H9 (cell line): ENCODE results near the gene ADGRB3. TPM values are rescaled to one million over a fixed set of nuclear protein-coding genes. Genes with fewer than 3 reads are reported as not detected.

Experiments used
- DNase-seq: peaks from one replicate; pipeline ENCODE4 v3.0.0-alpha.2; 2017
- H2AFZ ChIP-seq: one replicate; pipeline ENCODE4 v1.6.1; 2013; ENCODE audit warnings: mild to moderate bottlenecking, low read length, control low read depth, moderate library complexity
- H2AK5ac ChIP-seq: 2 replicates; pipeline ENCODE4 v1.6.1; 2013; ENCODE audit warnings: low read length, control low read depth, mixed read lengths; ENCODE audit not compliant: insufficient read length
- H2BK120ac ChIP-seq: one replicate; pipeline ENCODE4 v1.6.1; 2013; ENCODE audit warnings: low read depth, mild to moderate bottlenecking, low read length, control low read depth, inconsistent platforms; ENCODE audit not compliant: poor library complexity, severe bottlenecking
- H2BK12ac ChIP-seq: 2 replicates; pipeline ENCODE4 v1.6.1; 2013; ENCODE audit warnings: low read length, control low read depth, mixed read lengths, low read depth; ENCODE audit not compliant: insufficient read length
- H2BK15ac ChIP-seq: 2 replicates; pipeline ENCODE4 v1.6.1; 2013; ENCODE audit warnings: low read depth, low read length, control low read depth
- H2BK20ac ChIP-seq: one replicate; pipeline ENCODE4 v1.6.1; 2013; ENCODE audit warnings: low read depth, mild to moderate bottlenecking, low read length, control low read depth, inconsistent platforms; ENCODE audit not compliant: poor library complexity, severe bottlenecking
- H2BK5ac ChIP-seq: 2 replicates; pipeline ENCODE4 v1.6.1; 2013; ENCODE audit warnings: low read length, control low read depth, mixed read lengths; ENCODE audit not compliant: insufficient read length
- H3K14ac ChIP-seq: 2 replicates; pipeline ENCODE4 v1.6.1; 2013; ENCODE audit warnings: low read length, control low read depth; ENCODE audit not compliant: insufficient read depth
- H3K18ac ChIP-seq: 2 replicates; pipeline ENCODE4 v1.6.1; 2013; ENCODE audit warnings: low read depth, mild to moderate bottlenecking, mixed read lengths, low read length, control low read depth; ENCODE audit not compliant: insufficient read length
- H3K23ac ChIP-seq: 2 replicates; pipeline ENCODE4 v1.6.1; 2013; ENCODE audit warnings: low read length, control low read depth, mixed read lengths, low read depth; ENCODE audit not compliant: insufficient read length
- H3K23me2 ChIP-seq: 2 replicates; pipeline ENCODE4 v1.6.1; 2013; ENCODE audit warnings: low read depth, mild to moderate bottlenecking, mixed read lengths, low read length, control low read depth; ENCODE audit not compliant: insufficient read length, poor library complexity, severe bottlenecking
- H3K27ac ChIP-seq: 2 replicates; pipeline ENCODE4 v1.5.1; 2013; ENCODE audit warnings: low read length, control low read depth, mixed read lengths, low read depth; ENCODE audit not compliant: insufficient read length
- H3K27me3 ChIP-seq: 2 replicates; pipeline ENCODE4 v1.6.1; 2013; ENCODE audit warnings: low read length, control low read depth, inconsistent platforms; ENCODE audit not compliant: insufficient read depth
- H3K4ac ChIP-seq: 2 replicates; pipeline ENCODE4 v1.6.1; 2013; ENCODE audit warnings: low read depth, mild to moderate bottlenecking, control low read depth, inconsistent platforms, low read length, moderate library complexity
- H3K4me1 ChIP-seq: 2 replicates; pipeline ENCODE4 v1.6.1; 2013; ENCODE audit warnings: low read length, control low read depth, inconsistent platforms; ENCODE audit not compliant: insufficient read depth
- H3K4me2 ChIP-seq: 2 replicates; pipeline ENCODE4 v1.6.1; 2013; ENCODE audit warnings: low read length, control low read depth, mixed read lengths; ENCODE audit not compliant: insufficient read length, insufficient read depth
- H3K56ac ChIP-seq: 2 replicates; pipeline ENCODE4 v1.6.1; 2013; ENCODE audit warnings: low read depth, mild to moderate bottlenecking, mixed read lengths, low read length, control low read depth; ENCODE audit not compliant: insufficient read length
- H3K79me1 ChIP-seq: 2 replicates; pipeline ENCODE4 v1.6.1; 2013; ENCODE audit warnings: low read depth, mild to moderate bottlenecking, moderate library complexity, low read length, control low read depth, inconsistent platforms; ENCODE audit not compliant: insufficient read depth, poor library complexity, severe bottlenecking
- H3K79me2 ChIP-seq: 2 replicates; pipeline ENCODE4 v1.6.1; 2013; ENCODE audit warnings: low read length, control low read depth, inconsistent platforms; ENCODE audit not compliant: insufficient read depth
- H3K9ac ChIP-seq: 2 replicates; pipeline ENCODE4 v1.6.1; 2013; ENCODE audit warnings: low read length, control low read depth, mixed read lengths; ENCODE audit not compliant: insufficient read length; ENCODE audit errors: extremely low read depth
- H3K9me3 ChIP-seq: one replicate; pipeline ENCODE4 v1.6.1; 2013; ENCODE audit warnings: low read depth, low read length, inconsistent platforms; ENCODE audit not compliant: control insufficient read depth
- H3T11ph ChIP-seq: one replicate; pipeline ENCODE4 v1.6.1; 2013; ENCODE audit warnings: mild to moderate bottlenecking, low read length, control low read depth, inconsistent platforms
- H4K20me1 ChIP-seq: one replicate; pipeline ENCODE4 v1.6.1; 2013; ENCODE audit not compliant: control insufficient read depth, insufficient read length, insufficient read depth
- H4K5ac ChIP-seq: 2 replicates; pipeline ENCODE4 v1.6.1; 2013; ENCODE audit warnings: low read depth, mild to moderate bottlenecking, mixed read lengths, low read length, control low read depth; ENCODE audit not compliant: insufficient read length
- H4K8ac ChIP-seq: replicated peaks from 2 replicates; pipeline ENCODE4 v1.6.1; 2013; ENCODE audit warnings: low read length, control low read depth, mixed read lengths, low read depth; ENCODE audit not compliant: insufficient read length
- H4K91ac ChIP-seq: 2 replicates; pipeline ENCODE4 v1.6.1; 2013; ENCODE audit warnings: low read depth, mild to moderate bottlenecking, moderate library complexity, mixed read lengths, low read length, control low read depth; ENCODE audit not compliant: insufficient read length
- H3K27ac Mint-ChIP-seq, 3 experiments: 2 replicates in 2 of 3; 3 replicates in 1 of 3; pipeline ENCODE4 v1.8.0; 2020 to 2021; ENCODE audit warnings: mixed read lengths in 3 of 3, mild to moderate bottlenecking in 1 of 3, moderate library complexity in 1 of 3
- H3K27me3 Mint-ChIP-seq: 2 replicates; pipeline ENCODE4 v1.8.0; 2021; ENCODE audit warnings: low read depth, mild to moderate bottlenecking, moderate library complexity, mixed read lengths
- H3K36me3 Mint-ChIP-seq, 3 experiments: 2 replicates in 2 of 3; 3 replicates in 1 of 3; pipeline ENCODE4 v1.8.0; 2020 to 2021; ENCODE audit warnings: low read depth in 3 of 3, mixed read lengths in 3 of 3; ENCODE audit not compliant: insufficient read depth in 1 of 3
- H3K4me1 Mint-ChIP-seq, 2 experiments: 2 replicates each; pipeline ENCODE4 v1.8.0; 2020; ENCODE audit warnings: mixed read lengths in 2 of 2
- H3K4me3 Mint-ChIP-seq, 2 experiments: 2 replicates in 1 of 2; 3 replicates in 1 of 2; pipeline ENCODE4 v1.8.0; 2020 to 2021; ENCODE audit warnings: mild to moderate bottlenecking in 2 of 2, mixed read lengths in 2 of 2, moderate library complexity in 1 of 2
- H3K9me3 Mint-ChIP-seq, 2 experiments: 2 replicates in 1 of 2; 3 replicates in 1 of 2; pipeline ENCODE4 v1.8.0; 2020; ENCODE audit warnings: mild to moderate bottlenecking in 2 of 2, mixed read lengths in 2 of 2, moderate library complexity in 1 of 2
- CTCF ChIP-seq: fragments of 200-600 bp; sonication (generic); conservative IDR thresholded peaks from 3 replicates; pipeline ENCODE4 v1.8.0; 2021; ENCODE audit warnings: antibody characterized with exemption, mild to moderate bottlenecking
- WGBS: extraction: QIAGEN DNeasy Blood & Tissue Kit; methylation state at CpG from one replicate; pipeline ENCODE4 v1.1.7; 2013; ENCODE audit warnings: missing lambda C conversion rate, low lambda C conversion rate, mixed read lengths; ENCODE audit not compliant: insufficient read length; ENCODE audit errors: extremely low coverage; 5-methylcytosine and 5-hydroxymethylcytosine counted together
- total RNA-seq: library from RNA; stranded (reverse); gene quantifications from 2 replicates; pipeline ENCODE4 v1.2.1, GENCODE V29; 2021

The ADGRB3 gene
- total RNA-seq, 1 experiment from 2014 or later: 0.37 TPM

GRCh38 chr6:69181964-69182363, 546.9 kb downstream of the ADGRB3 start:
- H3K9ac ChIP-seq: no peak overlapping the region
- peaks cover 0 to 4% (median 0%) of the 10 kb centered on the region in 3 experiments; a peak in 2 of 7 replicates for H3K36me3 Mint-ChIP-seq
- H2BK120ac ChIP-seq: no peak overlapping the region
- H2BK5ac ChIP-seq: no peak overlapping the region
- no peaks in the 10 kb centered on the region for H3K79me1 ChIP-seq
- H3K4me1 Mint-ChIP-seq: peaks cover 3 to 4% of the 10 kb centered on the region in 2 experiments; a peak in 3 of 4 replicates
- no peak overlapping the region for H2BK20ac ChIP-seq
- no peaks in the 10 kb centered on the region for H3K9me3 ChIP-seq
- no peak overlapping the region for H2BK15ac ChIP-seq
- no peaks in the 10 kb centered on the region for H4K20me1 ChIP-seq
- no peak overlapping the region for H2BK12ac ChIP-seq
- H4K5ac ChIP-seq: no peak overlapping the region
- H3K27ac ChIP-seq: no peak overlapping the region
- no peak overlapping the region for H3K4me3 Mint-ChIP-seq
- no peak overlapping the region for H3K56ac ChIP-seq
- no peak for TF ChIP-seq CTCF
- no peak for DNase-seq
- no peaks in the 10 kb centered on the region for H3K79me2 ChIP-seq
- H3T11ph ChIP-seq: no peak overlapping the region
- no peaks in the 10 kb centered on the region for H3K27me3 Mint-ChIP-seq
- H3K14ac ChIP-seq: no peak overlapping the region
- H4K91ac ChIP-seq: no peak overlapping the region
- H2AK5ac ChIP-seq: no peak overlapping the region
- no peak overlapping the region for H4K8ac ChIP-seq
- no peak overlapping the region for H3K18ac ChIP-seq
- no peak overlapping the region for H3K23ac ChIP-seq
- H3K4ac ChIP-seq: no peak overlapping the region
- peaks cover 0 to 3% of the 10 kb centered on the region in 2 experiments; a peak in 2 of 5 replicates for H3K9me3 Mint-ChIP-seq
- H2AFZ ChIP-seq: no peak overlapping the region
- no peak overlapping the region for H3K4me2 ChIP-seq
- no peaks in the 10 kb centered on the region for H3K4me1 ChIP-seq
- H3K27me3 ChIP-seq: no peaks in the 10 kb centered on the region
- no CpG with 5 or more reads among the region's 3 CpGs for WGBS
- no peaks in the 10 kb centered on the region for H3K23me2 ChIP-seq
- no peak overlapping the region for H3K27ac Mint-ChIP-seq
